Stomach (tissue), 4 donors: ENCODE results near the gene PLIN5.

Source experiments
- EP300 ChIP-seq: sonication (generic); formaldehyde crosslinking; IDR thresholded peaks from one replicate; pipeline ENCODE4 v1.6.1; 2017; ENCODE audit warnings: antibody characterized with exemption
- POLR2A ChIP-seq, 4 donors: fragments of 450-650 bp; IDR thresholded peaks; one replicate each; pipeline ENCODE4 v1.6.1; 2016; ENCODE audit warnings: antibody characterized with exemption in 4 of 4, control low read depth in 2 of 4, mild to moderate bottlenecking in 1 of 4, moderate library complexity in 1 of 4
- POLR2AphosphoS5 ChIP-seq, 3 donors: sonication (generic); formaldehyde crosslinking; IDR thresholded peaks; one replicate each; pipeline ENCODE4 v1.6.1; 2016; ENCODE audit warnings: antibody characterized with exemption in 3 of 3
- TF ChIP-seq, protein P1 (sequence below), 7 experiments: fragments of 450-650 bp in 4 of 7; fragments of 200-600 bp in 3 of 7; sonication (generic) in 3 of 7; IDR thresholded peaks; one replicate each; pipeline ENCODE4 v1.5.1; 2016 to 2019; ENCODE audit warnings: antibody characterized with exemption in 7 of 7, control low read depth in 2 of 7, mild to moderate bottlenecking in 1 of 7

DNA sequence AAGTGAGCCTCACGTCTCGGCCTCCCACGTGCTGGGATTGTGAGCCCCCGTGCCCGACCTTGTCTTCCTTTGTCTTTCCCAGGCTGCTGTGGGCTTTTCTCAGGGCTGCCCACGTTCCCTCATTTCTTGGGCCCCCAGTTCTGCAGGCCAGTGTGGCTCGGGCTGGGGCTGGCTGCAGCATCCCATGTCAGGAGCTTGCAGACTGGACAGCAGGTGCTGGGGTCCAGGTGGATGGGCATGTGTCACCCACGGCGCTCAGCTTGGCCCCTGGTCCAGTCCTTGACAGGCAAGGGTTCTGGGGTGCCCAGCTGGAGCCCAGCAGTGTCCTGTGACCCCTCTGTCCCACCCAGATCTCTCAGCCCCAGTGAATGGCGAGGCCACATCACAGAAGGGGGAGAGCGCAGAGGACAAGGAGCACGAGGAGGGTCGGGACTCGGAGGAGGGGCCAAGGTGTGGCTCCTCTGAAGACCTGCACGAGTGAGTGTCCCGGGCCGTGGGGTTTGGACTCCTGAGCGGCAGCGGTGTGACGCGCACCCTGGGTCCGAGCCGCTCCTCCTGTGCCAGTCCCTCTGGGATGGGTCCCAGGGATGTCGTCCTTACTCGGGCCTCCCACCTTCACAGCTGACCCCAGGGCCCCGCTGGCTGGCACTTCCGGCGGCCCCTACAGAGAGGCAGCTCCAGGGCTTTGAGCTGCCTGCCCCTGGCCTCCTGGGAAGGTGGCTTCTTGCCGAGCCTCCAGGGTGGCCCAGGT, 34.0 kb downstream of the PLIN5 start:
- no peak for TF ChIP-seq POLR2A (IDR thresholded peaks at IDR 0.05)
- TF ChIP-seq, protein P1, sequence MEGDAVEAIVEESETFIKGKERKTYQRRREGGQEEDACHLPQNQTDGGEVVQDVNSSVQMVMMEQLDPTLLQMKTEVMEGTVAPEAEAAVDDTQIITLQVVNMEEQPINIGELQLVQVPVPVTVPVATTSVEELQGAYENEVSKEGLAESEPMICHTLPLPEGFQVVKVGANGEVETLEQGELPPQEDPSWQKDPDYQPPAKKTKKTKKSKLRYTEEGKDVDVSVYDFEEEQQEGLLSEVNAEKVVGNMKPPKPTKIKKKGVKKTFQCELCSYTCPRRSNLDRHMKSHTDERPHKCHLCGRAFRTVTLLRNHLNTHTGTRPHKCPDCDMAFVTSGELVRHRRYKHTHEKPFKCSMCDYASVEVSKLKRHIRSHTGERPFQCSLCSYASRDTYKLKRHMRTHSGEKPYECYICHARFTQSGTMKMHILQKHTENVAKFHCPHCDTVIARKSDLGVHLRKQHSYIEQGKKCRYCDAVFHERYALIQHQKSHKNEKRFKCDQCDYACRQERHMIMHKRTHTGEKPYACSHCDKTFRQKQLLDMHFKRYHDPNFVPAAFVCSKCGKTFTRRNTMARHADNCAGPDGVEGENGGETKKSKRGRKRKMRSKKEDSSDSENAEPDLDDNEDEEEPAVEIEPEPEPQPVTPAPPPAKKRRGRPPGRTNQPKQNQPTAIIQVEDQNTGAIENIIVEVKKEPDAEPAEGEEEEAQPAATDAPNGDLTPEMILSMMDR (IDR thresholded peaks at IDR 0.05) = no peak
- no peak for TF ChIP-seq EP300
- TF ChIP-seq POLR2AphosphoS5 (IDR thresholded peaks at IDR 0.05) = no peak
